DOHH2 (cell line): ENCODE measurements around the gene CELF1.

Source experiments
- EZH2phosphoT487 ChIP-seq: fragments of 200-600 bp; sonication (generic); IDR thresholded peaks from 2 replicates; pipeline ENCODE4 v1.6.1; 2017; ENCODE audit warnings: borderline replicate concordance, mild to moderate bottlenecking, antibody characterized with exemption, low read length, moderate library complexity, mixed read lengths
- TF ChIP-seq, protein P1 (sequence below): fragments of 200-600 bp; sonication (generic); IDR thresholded peaks from one replicate; pipeline ENCODE4 v1.5.1; 2014; ENCODE audit warnings: antibody characterized with exemption, mild to moderate bottlenecking, low read depth, low read length; ENCODE audit not compliant: poor library complexity, severe bottlenecking

- TF ChIP-seq, protein P1, sequence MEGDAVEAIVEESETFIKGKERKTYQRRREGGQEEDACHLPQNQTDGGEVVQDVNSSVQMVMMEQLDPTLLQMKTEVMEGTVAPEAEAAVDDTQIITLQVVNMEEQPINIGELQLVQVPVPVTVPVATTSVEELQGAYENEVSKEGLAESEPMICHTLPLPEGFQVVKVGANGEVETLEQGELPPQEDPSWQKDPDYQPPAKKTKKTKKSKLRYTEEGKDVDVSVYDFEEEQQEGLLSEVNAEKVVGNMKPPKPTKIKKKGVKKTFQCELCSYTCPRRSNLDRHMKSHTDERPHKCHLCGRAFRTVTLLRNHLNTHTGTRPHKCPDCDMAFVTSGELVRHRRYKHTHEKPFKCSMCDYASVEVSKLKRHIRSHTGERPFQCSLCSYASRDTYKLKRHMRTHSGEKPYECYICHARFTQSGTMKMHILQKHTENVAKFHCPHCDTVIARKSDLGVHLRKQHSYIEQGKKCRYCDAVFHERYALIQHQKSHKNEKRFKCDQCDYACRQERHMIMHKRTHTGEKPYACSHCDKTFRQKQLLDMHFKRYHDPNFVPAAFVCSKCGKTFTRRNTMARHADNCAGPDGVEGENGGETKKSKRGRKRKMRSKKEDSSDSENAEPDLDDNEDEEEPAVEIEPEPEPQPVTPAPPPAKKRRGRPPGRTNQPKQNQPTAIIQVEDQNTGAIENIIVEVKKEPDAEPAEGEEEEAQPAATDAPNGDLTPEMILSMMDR, result no peak
- TF ChIP-seq EZH2phosphoT487, result no peak
Measured at GRCh38 chr11:47593492-47593933, 40.6 kb upstream of the CELF1 start.
